Hepatocyte (in vitro differentiated cells): Measurements from ENCODE around the gene NOPCHAP1.

Experiments used
- CTCF ChIP-seq: fragments of 200-600 bp; sonication (generic); IDR thresholded peaks from 2 replicates; pipeline ENCODE4 v1.5.1; 2016; ENCODE audit warnings: antibody characterized with exemption, mild to moderate bottlenecking; ENCODE audit not compliant: poor library complexity
- EZH2 ChIP-seq: fragments of 200-600 bp; sonication (generic); IDR thresholded peaks from 2 replicates; pipeline ENCODE4 v1.6.1; 2016; ENCODE audit warnings: antibody characterized with exemption, mild to moderate bottlenecking, borderline replicate concordance

- TF ChIP-seq CTCF = no peak
- TF ChIP-seq EZH2 = no peak
These were observed 41.9 kb upstream of the NOPCHAP1 start for GRCh38 chr12:104944252-104944651.
